ENCODE results near the gene ERVK3-1.
"Not testable (repeated sequence)": the region's sequence is repeated elsewhere in the genome, so short reads cannot be mapped to it uniquely, and the experiment has no call there.

The ERVK3-1 gene, protein sequence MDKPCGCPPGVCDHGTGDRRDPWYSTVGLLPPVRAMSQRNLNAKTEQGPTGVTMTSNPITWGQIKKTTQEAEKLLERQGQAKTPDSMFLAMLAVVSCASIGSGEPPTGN

DNA sequence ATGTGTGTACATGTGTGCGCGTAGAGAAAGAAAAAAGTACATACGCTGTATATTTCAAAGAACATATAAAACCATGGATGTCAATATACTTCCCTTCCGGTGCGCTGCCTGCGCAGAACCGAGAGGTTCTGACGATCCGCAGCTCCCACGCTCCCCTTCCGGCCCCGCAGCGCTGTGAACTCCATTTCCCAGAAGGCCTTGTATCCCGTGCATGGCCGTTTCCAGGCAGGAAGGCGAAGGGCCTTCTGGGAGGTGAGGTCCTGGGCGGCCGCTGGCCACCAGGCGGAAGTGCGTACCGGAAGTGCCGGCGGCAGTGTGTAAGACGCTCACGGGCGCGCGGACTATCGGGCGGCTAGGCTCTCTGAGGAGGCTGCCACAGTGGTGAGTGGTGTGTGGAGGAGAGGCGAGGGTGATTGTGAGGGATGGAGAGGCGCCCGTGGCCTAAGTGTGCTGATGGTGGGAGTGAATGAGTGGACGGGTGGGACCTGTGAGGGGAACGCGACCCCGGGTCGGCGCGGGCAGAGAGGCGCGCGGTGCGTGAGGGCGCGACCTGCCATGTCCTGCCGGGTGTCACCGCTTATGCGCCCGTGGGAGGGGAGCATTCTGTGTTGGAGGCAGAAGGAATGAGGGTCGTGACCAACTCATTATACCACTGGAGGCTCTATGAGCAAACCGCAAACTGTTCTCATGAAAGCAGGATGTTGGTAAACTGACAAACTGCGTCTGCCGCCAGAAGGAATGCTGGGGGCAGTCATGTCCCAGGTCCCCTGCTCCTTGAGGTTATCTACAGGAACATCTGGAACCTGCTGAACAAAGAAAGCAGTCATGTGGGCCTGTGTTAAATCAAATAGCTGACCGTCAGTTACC, at the start of gene ERVK3-1:
TSS of gene ERVK3-1 (plus strand) at position 313 of the 867 bp plus-strand sequence. CDS start 6,792 bp downstream, outside the sequence.
- DNase-seq (ENCODE audit: low read depth, low spot score), result peak; percentile 92

DNA sequence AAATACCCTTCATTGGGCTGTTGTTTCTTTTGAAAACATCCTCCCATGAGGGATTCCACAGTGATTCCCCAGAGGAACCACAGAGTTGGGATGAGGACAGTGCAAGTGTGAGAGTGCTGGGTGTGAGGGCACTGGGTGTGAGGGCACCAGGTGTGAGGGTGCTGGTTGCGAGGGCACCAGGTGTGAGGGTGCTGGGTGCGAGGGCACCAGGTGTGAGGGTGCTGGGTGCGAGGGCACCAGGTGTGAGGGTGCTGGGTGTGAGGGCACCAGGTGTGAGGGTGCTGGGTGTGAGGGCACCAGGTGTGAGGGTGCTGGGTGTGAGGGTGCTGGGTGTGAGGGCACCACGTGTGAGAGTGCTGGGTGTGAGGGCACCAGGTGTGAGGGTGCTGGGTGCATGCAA, 46.9 kb upstream of the ERVK3-1 start:
- DNase-seq (ENCODE audit: low read depth, low spot score), result not testable (repeated sequence)

DNA sequence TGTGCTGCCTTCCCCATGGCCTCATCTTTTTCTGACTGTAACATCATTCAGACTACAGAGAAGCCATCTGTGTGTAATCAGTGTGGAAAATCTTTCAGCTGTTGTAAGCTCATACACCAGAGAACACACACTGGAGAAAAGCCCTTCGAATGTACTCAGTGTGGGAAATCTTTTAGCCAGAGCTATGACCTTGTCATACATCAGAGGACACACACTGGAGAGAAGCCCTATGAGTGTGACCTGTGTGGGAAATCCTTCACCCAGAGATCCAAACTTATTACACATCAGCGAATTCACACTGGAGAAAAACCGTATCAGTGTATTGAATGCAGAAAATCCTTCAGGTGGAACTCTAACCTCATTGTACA, 43.6 kb upstream of the ERVK3-1 start:
- no peak for DNase-seq (ENCODE audit: low read depth, low spot score)

DNA sequence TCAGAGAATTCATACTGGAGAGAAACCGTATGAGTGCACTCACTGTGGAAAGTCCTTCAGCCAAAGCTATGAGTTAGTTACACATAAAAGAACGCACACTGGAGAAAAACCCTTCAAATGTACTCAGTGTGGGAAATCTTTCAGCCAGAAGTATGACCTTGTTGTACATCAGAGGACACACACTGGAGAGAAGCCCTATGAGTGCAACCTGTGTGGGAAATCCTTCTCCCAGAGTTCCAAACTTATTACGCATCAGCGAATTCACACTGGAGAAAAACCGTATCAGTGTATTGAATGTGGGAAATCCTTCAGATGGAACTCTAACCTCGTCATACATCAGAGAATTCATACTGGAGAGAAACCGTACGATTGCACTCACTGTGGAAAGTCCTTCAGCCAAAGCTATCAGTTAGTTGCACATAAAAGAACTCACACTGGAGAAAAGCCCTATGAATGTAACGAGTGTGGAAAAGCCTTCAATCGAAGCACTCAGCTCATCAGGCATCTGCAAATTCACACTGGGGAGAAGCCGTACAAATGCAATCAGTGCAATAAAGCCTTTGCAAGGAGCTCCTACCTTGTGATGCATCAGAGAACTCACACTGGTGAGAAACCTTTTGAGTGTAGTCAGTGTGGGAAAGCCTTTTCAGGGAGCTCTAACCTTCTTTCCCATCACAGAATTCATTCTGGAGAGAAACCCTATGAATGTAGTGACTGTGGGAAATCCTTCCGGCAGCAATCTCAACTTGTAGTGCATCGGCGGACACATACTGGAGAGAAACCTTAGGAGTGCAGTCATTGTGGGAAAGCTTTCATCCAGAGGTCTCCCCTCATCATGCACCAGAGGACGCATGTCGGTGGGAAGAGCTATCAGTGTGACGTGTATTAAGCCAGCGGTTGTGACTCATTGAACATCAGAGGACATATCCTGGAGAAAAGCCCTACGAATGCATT, 42.9 kb upstream of the ERVK3-1 start:
- DNase-seq (ENCODE audit: low read depth, low spot score), result no peak

DNA sequence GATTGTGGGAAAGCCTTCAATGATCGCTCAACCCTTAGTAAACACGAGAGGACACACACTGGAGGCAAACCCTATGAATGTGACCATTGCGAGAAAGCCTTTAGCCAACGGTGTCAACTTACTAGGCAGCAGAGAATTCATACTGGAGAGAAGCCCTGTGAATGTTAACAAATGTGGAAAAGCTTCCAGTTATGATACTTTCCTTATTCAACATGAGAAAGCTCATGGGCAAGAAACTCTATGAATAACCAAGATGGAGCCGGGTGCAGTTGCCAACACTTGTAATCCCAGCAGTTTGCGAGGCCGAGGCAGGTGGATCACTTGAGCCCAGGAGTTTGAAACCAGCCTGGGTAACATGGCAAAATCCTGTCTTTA, 42.3 kb upstream of the ERVK3-1 start:
- DNase-seq (ENCODE audit: low read depth, low spot score), result no peak

DNA sequence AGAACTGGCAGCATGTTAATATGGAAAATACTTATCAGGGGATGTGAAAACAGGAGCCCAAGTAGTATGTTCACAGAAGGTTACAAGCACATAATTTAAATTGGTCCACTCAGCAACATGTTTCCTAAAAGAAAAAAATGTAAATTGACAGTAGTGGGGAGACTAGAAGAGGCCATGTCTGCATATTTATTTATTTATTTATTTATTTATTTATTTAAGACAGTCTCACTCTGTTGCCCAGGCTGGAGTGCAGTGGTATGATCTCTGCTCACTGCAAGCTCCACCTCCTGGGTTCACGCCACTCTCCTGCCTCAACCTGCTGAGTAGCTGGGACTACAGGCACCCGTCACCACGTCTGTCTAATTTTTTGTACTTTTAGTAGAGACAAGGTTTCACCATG, 40.1 kb upstream of the ERVK3-1 start:
- no peak for DNase-seq (ENCODE audit: low read depth, low spot score)

DNA sequence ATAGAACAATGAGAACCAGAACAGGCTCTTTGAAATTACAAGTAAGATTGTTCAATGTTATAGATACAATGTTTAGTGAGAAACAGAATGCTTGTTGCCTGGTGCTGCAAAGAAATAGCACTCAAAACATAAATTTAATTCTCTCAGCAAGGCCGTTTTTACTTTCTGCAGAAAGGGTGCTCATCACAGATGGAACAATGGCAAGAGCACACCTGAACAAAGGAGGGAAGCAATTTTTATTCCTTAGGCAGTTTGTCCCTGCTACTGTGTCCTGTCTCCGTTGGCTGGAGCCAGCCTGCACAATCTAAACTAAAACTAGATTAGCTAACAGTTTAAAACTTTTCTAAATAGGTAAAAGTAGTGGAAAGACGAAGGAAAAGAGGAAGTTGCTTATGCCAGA, 36.8 kb upstream of the ERVK3-1 start:
- DNase-seq (ENCODE audit: low read depth, low spot score), result no peak

DNA sequence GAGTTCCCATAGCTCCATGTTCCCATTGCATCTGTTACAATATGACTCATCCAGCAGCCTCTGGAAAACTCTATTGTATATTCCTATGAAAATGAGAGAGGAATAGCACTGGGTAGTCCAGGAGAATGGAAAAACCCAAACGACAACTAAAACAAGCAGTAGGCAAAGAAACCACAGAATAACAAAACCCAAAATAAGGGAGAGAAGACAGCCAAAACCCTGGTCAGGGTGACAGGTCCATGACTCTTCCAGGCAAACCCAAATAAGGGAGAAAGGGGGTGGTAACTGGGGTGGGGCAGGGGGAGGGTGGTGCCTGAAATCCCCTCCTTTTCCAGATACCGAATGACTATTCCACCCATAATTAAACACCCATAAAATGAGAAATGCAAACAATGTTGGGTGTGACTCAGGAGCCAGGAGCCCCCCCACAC, 30.4 kb upstream of the ERVK3-1 start:
- no peak for DNase-seq (ENCODE audit: low read depth, low spot score)

DNA sequence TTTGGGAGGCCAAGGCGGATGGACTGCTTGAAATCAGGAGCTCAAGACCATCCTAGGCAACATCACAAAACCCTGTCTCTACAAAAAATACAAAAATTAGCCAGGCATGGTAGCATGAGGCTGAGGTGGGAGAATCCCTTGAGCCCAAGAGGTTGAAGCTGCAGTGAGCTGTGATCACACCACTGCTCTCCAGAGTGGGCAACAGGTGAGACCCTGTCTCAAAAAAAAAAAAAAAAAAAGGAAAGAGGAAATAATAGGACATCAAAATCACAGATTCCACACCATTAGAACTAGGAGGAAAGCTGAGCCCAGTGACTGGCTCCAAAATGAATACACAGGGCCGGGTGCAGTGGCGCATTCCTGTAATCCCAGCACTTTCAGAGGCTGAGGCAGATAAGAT, 29.6 kb upstream of the ERVK3-1 start:
- DNase-seq (ENCODE audit: low read depth, low spot score), result no peak

DNA sequence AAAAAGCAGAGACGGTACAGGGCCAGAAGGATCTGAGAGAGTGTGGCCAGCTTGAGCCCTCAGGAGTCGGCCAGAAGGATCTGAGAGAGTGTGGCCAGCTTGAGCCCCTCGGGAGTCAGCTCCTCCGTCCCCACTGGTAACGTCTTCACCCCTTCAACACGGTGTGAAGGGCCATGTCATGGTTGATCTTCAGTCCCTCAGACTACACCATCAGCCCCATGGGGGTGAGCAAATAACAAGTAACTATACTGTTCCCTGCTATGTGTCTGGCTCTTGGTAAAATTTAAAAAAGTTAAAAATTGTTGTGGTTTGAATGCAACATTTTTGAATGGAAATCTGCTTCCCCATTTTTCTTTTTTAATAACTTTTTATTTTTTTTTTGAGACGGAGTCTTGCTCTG, 28.0 kb upstream of the ERVK3-1 start:
- no peak for DNase-seq (ENCODE audit: low read depth, low spot score)

DNA sequence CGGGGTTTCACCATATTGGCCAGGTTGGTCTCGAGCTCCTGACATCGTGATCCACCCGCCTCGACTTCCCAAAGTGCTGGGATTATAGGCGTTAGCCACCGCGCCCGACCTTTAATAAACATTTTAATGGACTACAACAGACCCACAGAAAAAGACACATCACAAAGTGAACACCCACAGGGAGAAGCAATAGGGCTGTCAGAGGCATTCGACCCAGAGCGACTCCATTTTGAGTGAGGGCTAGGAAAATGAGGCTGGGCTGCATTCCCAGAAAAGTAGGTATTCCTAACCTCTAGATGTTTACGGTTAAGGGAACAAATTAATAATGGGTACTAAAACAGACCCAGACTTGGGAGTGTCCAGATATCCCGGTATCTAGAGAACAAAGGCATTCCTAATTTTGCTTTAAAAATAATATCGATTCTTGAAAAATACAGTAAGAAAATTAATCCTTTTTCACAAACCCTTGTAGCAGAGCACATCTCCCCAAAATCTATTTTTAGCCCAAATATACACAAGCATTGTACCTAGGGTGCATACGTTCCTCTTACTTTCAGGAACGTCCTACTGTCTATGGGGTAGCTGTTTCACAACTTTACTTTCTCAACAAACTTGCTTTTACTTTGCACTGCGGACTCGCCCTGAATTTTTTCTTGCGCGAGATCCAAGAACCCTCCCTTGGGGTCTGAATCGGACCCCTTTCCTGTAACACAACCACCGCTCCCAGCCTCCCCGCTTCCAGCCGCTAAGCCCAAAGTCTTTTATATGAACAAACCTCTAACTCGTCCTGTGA, 27.2 kb upstream of the ERVK3-1 start:
- no peak for DNase-seq (ENCODE audit: low read depth, low spot score)

DNA sequence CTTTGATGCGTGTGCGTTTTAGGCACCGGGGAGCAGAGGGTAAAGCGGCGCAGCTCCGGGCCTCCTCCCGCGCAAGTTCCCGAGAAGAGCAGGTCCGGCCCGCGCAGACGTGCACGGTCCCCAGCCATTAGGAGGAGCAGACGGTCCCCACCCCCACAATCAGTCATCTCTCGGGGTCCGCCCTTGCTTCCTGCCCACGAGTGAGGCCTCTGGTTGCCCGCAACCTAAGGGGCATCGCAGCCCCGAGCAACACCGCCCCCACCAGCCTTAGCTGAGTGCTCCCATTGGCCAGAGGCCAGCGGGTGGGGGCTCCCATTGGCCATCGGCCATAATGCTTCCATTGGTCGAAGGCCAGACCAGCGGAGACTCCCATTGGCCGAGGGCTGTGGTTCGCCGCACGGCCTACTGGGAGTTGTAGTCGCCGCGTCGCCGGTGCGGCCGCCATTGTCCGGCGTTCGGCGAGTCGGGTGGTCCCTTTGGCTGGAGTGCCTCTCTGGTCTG, 26.6 kb upstream of the ERVK3-1 start, which contains the start of gene ZNF8:
TSS of gene ZNF8 (plus strand) at position 415 of the 501 bp plus-strand sequence. CDS start 127 bp downstream, outside the sequence.
- DNase-seq (ENCODE audit: low read depth, low spot score), result peak; percentile 94

DNA sequence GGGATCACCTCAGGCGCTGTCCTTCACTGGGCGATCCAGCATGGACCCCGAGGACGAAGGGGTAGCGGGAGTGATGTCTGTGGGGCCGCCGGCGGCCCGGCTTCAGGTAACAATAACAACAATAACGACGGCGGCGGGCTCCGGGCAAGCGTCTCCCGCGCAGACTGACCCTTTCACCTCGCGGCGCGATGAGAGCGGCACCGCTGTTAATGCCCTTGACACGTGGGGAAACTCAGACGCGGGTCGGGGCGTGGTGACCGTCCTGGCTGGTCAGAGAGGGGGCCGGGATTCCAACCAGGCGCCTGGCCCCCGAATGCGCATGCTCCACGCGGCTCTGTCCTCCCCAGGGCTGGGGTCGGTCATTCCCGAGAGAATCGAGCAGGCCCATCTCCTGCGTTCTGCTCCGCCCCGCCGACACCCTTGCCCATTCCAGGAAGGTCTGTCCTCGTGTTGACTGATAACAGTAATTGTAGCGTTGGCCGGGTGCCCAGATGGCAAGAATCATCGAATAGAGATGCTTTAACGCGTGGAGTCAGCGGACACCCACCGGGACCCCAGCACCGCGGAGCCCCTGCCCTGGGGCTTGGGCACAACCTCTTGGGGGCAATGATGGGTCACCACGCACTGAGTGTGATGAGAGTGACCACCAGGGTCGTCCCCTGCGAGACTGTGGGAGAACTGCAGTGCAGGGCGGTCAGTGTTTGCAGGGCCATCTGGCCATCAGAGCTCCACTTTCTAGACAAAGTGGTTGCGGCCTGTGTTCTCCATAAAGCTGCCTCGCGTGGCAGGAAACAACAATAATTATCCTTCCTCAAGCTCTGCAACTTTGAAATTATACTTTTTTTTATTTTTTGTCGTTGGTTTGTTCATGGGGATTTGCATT, 25.9 kb upstream of the ERVK3-1 start:
- no peak for DNase-seq (ENCODE audit: low read depth, low spot score)

DNA sequence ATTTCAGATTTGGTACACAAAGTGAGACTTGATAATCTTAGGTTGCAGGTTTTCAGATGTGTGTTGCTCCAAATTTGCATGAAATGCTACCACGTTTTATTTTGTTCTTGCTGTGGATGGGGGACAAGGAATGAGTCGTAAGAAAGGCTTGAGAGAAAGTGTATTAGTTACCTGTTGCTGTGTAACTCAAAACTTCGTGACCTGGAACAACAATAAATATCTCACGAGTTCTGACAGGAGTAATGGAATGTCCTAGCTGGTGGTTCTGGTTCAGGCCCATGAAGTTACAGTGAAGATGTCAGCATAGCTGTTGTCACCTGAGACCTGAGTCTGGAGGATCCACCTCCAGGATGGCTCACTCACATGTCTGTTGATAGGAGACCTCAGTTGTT, 25.3 kb upstream of the ERVK3-1 start:
- DNase-seq (ENCODE audit: low read depth, low spot score), result no peak

DNA sequence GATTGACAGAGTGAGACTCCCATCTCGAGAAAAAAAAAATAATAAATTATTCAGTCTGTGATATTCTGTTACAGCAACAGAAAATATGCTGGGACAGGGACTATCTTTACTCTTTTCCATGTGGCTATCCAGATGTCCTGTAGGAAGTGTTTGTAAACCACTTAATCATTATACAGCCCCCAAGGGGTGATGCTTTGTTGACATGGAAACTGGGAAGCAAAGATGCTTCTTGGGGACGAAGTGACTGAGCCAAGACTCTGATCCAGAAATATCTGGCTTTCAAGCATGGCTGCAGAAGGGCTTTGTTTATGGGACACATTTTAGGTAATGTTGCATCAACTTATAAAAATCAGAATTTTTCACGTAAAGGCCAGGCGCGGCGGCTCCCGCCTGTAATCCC, 21.0 kb upstream of the ERVK3-1 start:
- DNase-seq (ENCODE audit: low read depth, low spot score), result no peak

DNA sequence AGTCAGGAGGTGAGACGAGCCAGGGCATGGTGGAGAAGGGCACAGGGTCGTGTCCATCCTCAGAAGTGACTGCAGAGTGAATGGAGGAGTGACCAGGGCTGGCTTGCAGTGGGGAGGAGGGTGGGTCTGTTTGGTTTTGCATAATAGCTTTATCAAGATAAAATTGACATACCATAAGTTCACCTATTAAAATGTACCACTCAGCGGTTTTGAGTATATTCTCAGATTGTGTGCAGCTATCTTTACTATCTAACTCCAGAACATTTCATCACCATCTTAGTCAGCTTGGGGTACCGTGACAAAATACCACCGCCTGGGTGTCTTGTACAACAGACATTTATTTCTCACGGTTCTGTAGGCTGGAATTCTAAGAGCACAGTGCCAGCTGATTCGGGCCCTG, 13.2 kb upstream of the ERVK3-1 start:
- no peak for DNase-seq (ENCODE audit: low read depth, low spot score)

DNA sequence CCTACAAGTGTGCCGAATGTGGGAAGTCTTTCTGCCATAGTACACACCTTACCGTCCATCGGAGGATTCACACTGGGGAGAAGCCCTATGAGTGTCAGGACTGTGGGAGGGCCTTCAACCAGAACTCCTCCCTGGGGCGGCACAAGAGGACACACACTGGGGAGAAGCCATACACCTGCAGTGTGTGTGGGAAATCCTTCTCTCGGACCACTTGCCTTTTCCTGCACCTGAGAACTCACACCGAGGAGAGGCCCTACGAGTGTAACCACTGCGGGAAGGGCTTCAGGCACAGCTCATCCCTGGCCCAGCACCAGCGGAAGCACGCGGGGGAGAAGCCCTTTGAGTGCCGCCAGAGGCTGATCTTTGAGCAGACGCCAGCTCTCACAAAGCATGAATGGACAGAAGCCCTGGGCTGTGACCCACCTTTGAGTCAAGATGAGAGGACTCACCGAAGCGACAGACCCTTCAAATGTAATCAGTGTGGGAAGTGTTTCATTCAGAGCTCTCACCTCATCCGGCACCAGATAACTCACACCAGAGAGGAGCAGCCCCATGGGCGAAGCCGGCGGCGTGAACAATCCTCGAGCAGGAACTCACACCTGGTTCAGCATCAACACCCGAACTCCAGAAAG, 10.3 kb upstream of the ERVK3-1 start:
- no peak for DNase-seq (ENCODE audit: low read depth, low spot score)

DNA sequence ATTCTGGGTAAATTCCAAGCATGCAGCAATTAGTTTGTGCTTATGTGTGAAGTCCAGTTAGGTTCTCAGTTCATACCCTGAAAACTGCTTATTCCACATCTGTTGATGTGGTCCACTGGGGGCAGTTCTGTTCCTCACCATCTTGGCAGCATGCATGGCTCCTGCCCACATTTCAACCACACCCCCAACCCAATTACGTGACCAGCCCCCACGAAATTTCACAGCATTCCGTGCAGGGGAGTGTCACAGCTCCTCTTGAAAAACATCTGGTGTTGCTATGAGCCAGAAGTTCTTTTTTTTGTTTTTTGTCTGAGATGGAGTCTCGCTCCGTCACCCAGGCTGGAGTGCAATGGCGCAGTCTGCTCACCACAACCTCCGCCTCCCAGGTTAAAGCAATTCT, 9.1 kb upstream of the ERVK3-1 start:
- no peak for DNase-seq (ENCODE audit: low read depth, low spot score)

DNA sequence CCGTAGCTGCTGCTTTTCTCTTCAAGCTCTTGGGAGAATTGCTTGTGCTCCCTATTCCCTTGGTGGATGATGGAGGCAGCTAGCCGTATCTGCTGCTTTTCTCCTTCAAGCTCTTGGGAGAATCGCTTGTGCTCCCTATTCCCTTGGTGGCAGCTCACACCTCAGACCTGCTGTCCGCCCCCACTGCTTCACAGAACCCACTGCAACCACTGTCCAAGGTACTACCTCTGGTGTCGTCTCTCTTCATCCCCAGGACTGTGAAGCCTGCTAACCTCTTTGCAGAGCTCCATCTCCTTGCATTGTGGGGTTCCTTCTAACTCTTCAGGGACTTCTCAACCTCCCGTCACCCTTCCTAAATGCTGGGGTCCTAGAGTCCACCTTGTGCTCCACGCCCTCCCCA, 4.6 kb upstream of the ERVK3-1 start:
- no peak for DNase-seq (ENCODE audit: low read depth, low spot score)

DNA sequence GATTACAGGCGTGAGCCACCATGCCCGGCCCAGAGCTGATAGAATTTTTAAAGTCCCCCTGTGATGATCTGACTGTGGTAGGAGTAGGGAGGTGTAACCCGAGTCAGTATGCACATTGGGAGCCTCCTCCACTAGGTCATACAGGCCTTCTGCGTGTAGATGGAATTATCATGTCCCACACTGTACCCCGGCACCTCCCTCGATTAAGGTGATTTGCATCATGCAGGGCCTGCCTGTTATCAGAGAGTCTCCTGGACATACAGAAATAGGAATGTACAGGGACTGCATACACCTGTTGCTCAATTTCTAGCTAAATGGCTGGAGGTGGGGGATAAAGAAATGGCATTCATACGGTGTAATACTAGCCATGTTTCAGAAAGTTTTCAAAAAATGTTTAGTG, 922 bp upstream of the ERVK3-1 start:
- DNase-seq (ENCODE audit: low read depth, low spot score), result no peak
